WI38 (cell line): ENCODE results near the gene CAPN11.
A peak's percentile ranks its signal among the peaks of the same experiment; 100 is the strongest.

ENCODE experiments used
- H3K4me3 ChIP-seq: 2 replicates; pipeline ENCODE4 v1.5.1; 2011; ENCODE audit warnings: low read depth, mild to moderate bottlenecking, control low read depth, low read length
- TF ChIP-seq, protein P1 (sequence below): IDR thresholded peaks from 2 replicates; pipeline ENCODE4 v1.5.1; 2012; ENCODE audit warnings: low read depth, mild to moderate bottlenecking, control low read depth, low read length

CAPN11 gene

DNA sequence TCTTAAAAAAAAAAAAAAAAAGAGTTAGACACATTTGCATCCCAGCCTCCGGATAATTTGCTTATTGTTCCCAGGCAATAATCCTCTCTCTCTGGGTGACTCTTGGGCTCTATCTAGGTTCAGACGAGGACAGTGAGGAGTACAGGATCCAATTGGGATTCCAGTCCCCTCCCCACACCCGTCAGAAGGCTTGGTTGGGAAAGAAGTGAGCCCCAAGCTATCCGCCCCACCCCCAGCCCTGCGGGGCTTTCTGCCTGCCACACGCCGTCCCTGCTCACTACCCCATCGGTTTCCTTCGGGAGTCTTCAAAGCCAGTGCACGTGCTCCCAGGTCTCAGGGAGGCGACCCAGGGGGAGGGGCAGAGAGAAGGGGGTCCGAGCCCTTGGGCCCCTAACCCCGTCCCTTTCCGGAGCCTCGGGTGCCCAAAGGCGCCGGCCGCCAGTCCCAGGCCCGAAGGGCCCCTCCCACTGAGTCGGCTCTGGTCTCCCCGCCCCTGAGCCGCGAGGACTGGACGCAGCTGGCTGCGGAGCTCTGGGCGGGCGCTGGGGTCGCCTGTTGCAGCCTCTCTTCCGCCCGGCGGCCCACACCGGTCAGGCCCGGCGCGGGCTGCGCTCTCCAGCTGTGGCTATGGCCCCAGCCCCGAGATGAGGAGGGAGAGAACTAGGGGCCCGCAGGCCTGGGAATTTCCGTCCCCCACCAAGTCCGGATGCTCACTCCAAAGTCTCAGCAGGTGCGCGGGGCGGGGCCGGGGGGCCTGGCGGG, 60.6 kb downstream of the CAPN11 start:
- H3K4me3 ChIP-seq, result peak overlapping the region; percentile 54
- TF ChIP-seq, protein P1, sequence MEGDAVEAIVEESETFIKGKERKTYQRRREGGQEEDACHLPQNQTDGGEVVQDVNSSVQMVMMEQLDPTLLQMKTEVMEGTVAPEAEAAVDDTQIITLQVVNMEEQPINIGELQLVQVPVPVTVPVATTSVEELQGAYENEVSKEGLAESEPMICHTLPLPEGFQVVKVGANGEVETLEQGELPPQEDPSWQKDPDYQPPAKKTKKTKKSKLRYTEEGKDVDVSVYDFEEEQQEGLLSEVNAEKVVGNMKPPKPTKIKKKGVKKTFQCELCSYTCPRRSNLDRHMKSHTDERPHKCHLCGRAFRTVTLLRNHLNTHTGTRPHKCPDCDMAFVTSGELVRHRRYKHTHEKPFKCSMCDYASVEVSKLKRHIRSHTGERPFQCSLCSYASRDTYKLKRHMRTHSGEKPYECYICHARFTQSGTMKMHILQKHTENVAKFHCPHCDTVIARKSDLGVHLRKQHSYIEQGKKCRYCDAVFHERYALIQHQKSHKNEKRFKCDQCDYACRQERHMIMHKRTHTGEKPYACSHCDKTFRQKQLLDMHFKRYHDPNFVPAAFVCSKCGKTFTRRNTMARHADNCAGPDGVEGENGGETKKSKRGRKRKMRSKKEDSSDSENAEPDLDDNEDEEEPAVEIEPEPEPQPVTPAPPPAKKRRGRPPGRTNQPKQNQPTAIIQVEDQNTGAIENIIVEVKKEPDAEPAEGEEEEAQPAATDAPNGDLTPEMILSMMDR, result no peak

DNA sequence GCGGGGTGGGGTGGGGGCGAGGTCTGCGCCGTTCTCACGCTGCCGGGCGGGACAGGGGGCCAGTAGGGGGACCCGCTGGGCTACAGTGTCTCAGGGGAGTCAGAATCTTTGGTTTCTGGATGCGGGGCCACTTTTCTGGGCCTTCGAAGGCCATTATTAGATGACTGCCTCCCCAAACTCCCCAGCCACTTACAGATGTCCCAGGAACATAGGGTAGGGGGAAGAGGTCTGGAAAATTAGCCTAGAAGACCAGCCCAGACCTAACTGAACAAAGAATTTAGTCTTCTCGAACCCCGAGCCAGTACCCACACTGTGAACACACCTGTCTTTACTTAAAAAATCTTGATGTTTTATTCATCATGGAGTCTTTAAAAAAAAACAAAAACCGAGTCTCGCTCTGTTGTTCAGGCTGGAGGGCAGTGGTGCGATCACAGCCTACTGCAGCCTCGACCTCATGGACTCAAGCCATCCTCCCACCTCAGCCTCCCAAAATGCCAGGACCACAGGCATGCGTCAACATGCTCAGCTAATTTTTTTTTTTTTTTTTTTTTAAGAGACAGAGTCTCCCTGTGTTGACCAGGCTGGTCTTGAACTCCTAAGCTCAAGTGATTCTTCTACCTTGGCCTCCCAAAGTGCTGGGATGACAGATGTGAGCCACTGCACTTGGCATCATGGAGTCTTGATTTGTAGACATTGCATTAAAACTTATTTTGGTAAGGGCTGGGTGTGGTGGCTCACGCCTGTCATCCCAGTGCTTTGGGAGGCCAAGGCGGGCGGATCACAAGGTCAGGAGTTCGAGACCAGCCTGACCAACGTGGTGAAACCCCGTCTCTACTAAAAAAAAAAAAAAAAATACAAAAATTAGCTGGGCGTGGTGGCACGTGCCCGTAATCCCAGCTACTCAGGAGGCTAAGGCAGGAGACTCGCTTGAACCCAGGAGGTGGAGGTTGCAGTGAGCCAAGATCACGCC, 61.5 kb downstream of the CAPN11 start:
- H3K4me3 ChIP-seq, result no peak overlapping the region; the same call in 1 of the 2 replicates
- TF ChIP-seq, protein P1, result no peak

DNA sequence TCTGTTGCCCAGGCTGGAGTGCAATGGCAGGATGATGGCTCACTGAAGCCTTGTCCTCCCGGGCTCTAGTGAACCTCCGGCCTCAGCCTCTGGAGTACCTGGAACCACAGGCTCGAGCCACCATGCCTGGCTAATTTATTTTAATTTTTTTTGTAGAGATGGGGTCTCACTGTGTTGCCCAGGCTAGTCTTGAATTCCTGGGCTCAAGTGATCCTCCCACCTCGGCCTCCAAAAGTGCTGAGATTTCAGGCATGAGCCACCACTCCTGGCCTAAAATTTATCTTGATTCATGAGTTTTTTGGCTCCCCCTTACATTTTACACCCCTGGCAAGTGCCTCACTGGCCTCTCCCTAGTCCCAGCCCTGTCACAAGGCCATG, 62.3 kb downstream of the CAPN11 start:
- TF ChIP-seq, protein P1, result no peak
- no peak overlapping the region for H3K4me3 ChIP-seq

DNA sequence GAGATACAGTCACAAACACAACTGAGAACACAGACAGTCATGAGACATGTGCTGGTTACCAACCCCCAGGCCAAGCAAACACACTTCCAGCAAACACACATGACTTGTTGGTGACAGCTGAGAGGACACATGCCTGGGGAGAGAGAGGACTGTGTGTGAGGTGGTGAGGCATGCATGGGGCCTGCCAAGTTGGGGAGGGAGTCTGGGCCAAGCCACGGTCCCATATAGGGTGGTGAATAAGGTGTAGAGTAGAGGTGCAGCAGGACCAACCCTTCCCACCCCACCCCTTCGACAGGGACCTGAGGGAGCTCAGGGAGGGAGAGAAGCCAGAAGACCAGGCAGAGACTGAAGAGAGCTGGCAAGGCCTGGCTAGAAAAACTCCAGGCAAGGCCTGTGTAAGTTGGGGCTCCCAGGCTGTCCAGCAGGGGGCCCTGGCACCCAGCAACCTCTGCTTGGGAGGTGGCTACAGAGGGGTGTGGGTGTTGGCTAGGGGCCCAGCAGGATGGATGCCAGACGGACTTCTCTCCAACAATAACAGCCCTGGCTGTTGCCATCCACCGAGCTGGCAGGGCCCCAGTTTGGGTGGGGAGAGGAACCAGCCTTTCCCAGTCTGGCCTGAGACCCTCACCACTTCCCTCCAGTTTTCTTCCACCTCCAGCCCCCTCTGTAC, 62.8 kb downstream of the CAPN11 start:
- TF ChIP-seq, protein P1, result peak; percentile 78
- no peak overlapping the region for H3K4me3 ChIP-seq

DNA sequence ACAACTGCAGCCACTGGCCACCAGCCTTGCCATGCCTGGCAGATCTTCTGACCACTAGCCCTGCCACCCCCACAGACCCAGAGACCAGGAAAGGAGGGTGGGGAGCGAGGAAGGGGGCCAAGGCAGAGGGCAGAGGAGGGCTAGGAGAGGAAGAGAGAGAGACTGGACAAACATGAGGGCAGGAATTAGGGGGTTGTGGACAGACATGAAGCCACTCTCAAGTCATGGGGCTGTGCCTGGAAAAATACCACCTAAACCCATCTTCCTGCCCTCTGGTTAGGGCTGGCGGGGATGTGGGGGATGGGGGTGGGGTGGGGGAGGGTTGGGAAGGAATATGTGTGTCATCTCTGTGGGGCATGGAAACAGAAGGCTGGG, 63.3 kb downstream of the CAPN11 start:
- TF ChIP-seq, protein P1, result no peak
- no peak overlapping the region for H3K4me3 ChIP-seq

DNA sequence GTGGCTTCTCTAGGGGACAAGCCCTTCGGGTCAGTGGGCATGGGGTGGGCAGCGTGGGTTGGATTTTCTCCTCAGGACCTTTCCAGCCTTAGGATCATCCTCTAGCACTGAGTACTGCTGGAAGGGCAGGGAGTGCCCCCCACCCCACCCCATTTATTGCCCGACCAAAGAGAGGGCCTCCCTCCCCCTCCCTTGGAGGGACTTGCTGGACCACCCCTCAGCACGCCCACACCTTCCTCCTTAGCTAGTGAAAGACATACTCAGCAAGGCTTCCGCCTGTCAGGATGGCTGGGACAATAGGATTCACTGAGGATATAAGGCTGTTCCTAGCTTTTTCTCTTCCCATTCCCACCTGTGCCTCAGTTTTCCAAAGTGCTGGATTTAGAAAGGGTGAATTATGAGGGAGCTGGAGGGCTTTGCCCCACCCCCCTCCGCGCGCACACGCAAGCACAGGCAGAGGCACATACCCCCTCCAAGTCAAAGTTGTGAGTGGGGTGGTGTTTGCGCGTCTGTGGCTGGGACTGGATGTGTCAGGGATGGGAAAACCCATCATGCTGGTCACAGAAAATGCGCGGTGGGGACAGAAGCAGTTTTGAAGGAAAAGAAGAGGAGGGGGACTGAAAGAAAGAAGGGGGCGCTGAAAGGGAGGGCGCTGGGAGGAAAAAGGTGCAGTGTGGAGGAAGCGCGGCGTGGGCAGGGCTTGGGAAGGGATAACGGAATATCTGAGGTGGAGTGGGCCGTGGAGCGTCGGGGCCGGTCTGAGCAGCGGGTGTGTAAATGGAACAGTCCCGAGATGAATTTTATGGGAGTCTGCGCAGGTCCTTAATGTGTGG, 64.1 kb downstream of the CAPN11 start:
- TF ChIP-seq, protein P1, result no peak

More for the DNA sequence above, 64.1 kb downstream of the CAPN11 start:
- H3K4me3 ChIP-seq, result peak overlapping the region; percentile 62
